Loucy (cell line): ENCODE measurements around the gene ZFP36.

Experiments used
- H2AFZ ChIP-seq: fragments of 200-600 bp; sonication (generic); 2 replicates; pipeline ENCODE4 v1.6.0; 2016; ENCODE audit warnings: antibody characterized with exemption, mild to moderate bottlenecking, low read length, moderate library complexity
- H3F3A ChIP-seq: fragments of 200-600 bp; 2 replicates; pipeline ENCODE4 v1.6.0; 2016; ENCODE audit warnings: antibody characterized with exemption, low read depth, mild to moderate bottlenecking
- H3K27me3 ChIP-seq: fragments of 200-600 bp; sonication (generic); 2 replicates; pipeline ENCODE4 v1.6.1; 2014; ENCODE audit warnings: low read length, mild to moderate bottlenecking; ENCODE audit not compliant: insufficient read depth, poor library complexity, severe bottlenecking
- H3K36me3 ChIP-seq: fragments of 200-600 bp; sonication (generic); 2 replicates; pipeline ENCODE4 v1.6.1; 2016; ENCODE audit warnings: low read length; ENCODE audit not compliant: insufficient read depth
- H3K4me1 ChIP-seq: fragments of 200-600 bp; sonication (generic); 2 replicates; pipeline ENCODE4 v1.5.1; 2014; ENCODE audit warnings: low read length, mild to moderate bottlenecking; ENCODE audit not compliant: insufficient read depth, poor library complexity, severe bottlenecking
- H3K4me2 ChIP-seq: fragments of 200-600 bp; sonication (generic); 2 replicates; pipeline ENCODE4 v1.6.0; 2014; ENCODE audit warnings: antibody characterized with exemption, low read length, low read depth, mild to moderate bottlenecking; ENCODE audit not compliant: poor library complexity, severe bottlenecking
- H3K4me3 ChIP-seq: fragments of 200-600 bp; sonication (generic); 2 replicates; pipeline ENCODE4 v1.5.1; 2014; ENCODE audit warnings: low read length, mild to moderate bottlenecking, mixed read lengths; ENCODE audit not compliant: poor library complexity, severe bottlenecking
- H3K79me2 ChIP-seq: fragments of 200-600 bp; sonication (generic); 2 replicates; pipeline ENCODE4 v1.6.1; 2014; ENCODE audit warnings: low read length; ENCODE audit not compliant: insufficient read depth
- H3K9ac ChIP-seq: fragments of 200-600 bp; sonication (generic); 2 replicates; pipeline ENCODE4 v1.6.0; 2014; ENCODE audit warnings: mild to moderate bottlenecking, low read depth, low read length, moderate library complexity; ENCODE audit not compliant: poor library complexity, severe bottlenecking
- H3K9me2 ChIP-seq: fragments of 200-600 bp; sonication (generic); replicated peaks from 2 replicates; pipeline ENCODE4 v1.6.1; 2016; ENCODE audit warnings: low read depth, low read length, mixed read lengths
- H3K9me3 ChIP-seq: fragments of 200-600 bp; sonication (generic); 2 replicates; pipeline ENCODE4 v1.6.1; 2014; ENCODE audit warnings: mild to moderate bottlenecking, antibody characterized with exemption, low read length, low read depth; ENCODE audit not compliant: insufficient read depth
- H4K20me1 ChIP-seq: fragments of 200-600 bp; sonication (generic); 2 replicates; pipeline ENCODE4 v1.6.0; 2014; ENCODE audit warnings: antibody characterized with exemption, low read length, mild to moderate bottlenecking; ENCODE audit not compliant: insufficient read depth, poor library complexity, severe bottlenecking
- CTCF ChIP-seq: fragments of 200-600 bp; sonication (generic); conservative IDR thresholded peaks from 2 replicates; pipeline ENCODE4 v1.5.1; 2014; ENCODE audit warnings: mild to moderate bottlenecking, antibody characterized with exemption, low read length
- EZH2phosphoT487 ChIP-seq: fragments of 200-600 bp; IDR thresholded peaks from 2 replicates; pipeline ENCODE4 v1.6.1; 2018; ENCODE audit warnings: antibody characterized with exemption, mild to moderate bottlenecking, moderate library complexity, borderline replicate concordance

Gene ZFP36

DNA sequence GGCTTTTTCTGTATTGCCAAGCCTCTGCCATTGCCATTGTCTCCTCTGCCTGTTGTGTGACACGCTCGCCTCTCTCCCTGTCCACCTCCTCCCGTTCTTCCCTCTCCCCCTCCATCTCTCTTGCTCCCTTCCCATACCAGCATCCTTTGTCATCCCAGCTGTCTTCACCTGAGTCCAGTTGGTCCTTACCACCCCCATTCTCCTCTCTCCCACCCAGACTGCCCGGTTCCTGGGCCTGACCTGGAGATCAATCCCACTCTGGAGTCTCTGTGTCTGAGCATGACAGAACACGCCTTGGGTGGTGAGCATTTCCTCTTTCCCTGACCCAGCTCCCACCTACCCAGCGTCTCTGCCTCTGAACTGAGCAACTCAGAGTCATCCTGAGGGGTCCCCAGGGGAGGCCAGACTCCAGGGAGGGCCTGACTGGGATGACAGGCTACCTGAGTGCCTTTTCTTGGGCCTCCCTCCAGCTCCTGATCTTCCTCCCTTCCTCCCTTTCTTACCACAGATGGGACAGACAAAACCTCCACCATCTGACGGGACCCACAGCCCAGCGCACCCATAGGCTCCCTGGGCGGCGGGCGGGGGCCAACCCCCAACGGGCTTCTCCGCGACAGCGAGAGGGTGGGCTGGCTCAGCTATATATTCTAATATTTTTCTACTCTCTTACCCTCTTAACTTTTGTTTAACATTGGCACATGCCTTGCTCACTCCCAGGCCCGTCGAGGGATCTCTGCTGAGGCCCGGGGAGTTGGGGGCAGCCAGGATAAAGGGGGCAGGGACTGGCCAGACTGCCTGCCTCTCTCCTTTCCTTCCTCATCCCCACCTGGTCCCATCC, 23.4 kb upstream of the ZFP36 start:
- H3K27me3 ChIP-seq, result no peaks in the 10 kb centered on the region
- no peak overlapping the region for H3K4me2 ChIP-seq
- H3K4me3 ChIP-seq, result no peak overlapping the region
- H3K9ac ChIP-seq, result no peak overlapping the region
- no peak for TF ChIP-seq CTCF
- no peak for TF ChIP-seq EZH2phosphoT487
- H3K9me3 ChIP-seq, result no peaks in the 10 kb centered on the region
- H3K4me1 ChIP-seq, result no peaks in the 10 kb centered on the region
- no peaks in the 10 kb centered on the region for H3F3A ChIP-seq
- H3K36me3 ChIP-seq, result peaks cover 73% of the 10 kb centered on the region; the same call in 1 of the 2 replicates
- H3K79me2 ChIP-seq, result no peaks in the 10 kb centered on the region; the same call in 1 of the 2 replicates
- no peaks in the 10 kb centered on the region for H4K20me1 ChIP-seq
- H3K9me2 ChIP-seq, result no peaks in the 10 kb centered on the region
- no peak overlapping the region for H2AFZ ChIP-seq

DNA sequence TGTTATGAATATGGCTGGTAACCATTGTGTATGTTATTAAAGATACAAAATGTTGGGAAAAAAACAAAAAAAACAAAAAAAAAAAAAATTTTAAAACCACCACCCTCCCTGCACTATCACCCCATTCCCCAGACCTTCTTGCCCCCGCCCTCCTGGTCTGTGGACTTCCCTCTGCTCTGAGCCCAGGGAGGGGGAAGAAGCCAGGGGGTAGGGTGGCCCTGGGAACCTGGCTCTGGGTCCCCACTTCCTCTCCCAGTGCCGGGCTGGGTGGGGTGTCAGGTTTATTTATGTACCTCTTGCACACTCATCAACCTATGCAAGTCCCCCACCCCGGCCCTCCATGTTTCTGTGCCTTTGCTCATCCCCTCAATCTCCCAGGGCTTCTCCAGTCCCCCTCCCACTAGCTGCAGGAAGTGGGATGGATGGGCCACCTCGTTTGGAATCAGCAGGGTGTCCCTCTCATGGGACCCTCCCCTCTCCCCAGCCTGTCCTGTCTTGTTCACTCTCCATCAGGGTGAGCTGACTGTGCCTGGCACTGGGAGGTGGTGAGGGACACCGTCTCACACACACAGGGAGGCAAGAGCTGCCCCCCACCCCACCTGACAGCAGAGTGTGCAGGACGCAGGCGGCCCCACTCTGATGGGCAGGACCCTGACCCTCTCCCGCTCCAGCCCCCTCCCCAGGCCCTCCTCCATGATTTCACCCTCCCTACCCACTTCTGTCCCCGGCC, 21.6 kb upstream of the ZFP36 start:
- no peaks in the 10 kb centered on the region for H3K27me3 ChIP-seq
- H3K36me3 ChIP-seq, result peaks cover 62% of the 10 kb centered on the region; the same call in 1 of the 2 replicates
- H3K9me3 ChIP-seq, result no peaks in the 10 kb centered on the region
- TF ChIP-seq CTCF (no peak), EZH2phosphoT487 (no peak)
- no peaks in the 10 kb centered on the region for H3K9me2 ChIP-seq
- H3F3A ChIP-seq, result no peaks in the 10 kb centered on the region
- H3K9ac ChIP-seq, result no peak overlapping the region
- peaks cover 11% of the 10 kb centered on the region for H3K4me1 ChIP-seq
- peaks cover 9% of the 10 kb centered on the region for H4K20me1 ChIP-seq
- H3K79me2 ChIP-seq, result peaks cover 12% of the 10 kb centered on the region
- no peak overlapping the region for H2AFZ ChIP-seq
- H3K4me3 ChIP-seq, result no peak overlapping the region
- no peak overlapping the region for H3K4me2 ChIP-seq

DNA sequence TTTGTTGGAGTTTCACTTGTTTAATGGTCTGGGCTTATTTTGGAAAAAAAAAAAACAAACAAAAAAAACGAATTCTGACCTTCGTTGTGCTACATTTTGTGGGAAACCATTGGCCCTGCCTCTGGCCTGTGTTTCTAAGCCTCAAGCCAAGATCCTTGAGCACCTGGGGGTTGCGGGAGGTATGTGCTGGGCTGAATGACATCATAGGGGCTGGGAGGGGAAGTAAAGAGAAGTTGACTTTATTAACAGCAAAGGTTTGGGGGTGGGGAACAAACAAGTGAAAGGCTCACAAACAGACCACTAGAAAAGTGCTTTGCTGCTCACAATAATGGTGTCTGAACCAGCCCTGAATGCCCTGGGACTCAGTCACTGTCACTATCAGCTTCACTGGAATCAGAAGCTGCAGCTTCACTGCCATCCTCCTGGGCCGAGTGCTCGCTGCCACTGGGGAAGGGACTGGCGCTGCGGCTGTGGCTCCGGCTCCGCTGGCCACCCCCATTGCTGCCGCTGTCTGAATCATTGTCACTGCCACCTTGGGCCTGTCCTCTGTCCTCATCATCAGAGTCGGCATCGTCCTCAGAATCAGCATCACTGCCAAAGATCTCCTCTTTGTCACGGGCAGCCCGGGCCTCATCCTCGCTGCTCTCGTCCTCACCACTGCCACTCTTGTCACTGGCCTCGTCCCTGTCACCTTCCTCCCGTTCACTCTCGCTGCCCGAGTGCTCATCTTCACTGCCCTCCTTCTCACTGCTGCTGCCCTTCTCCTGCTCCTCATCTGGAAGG, 20.8 kb upstream of the ZFP36 start:
- no peak overlapping the region for H3K4me2 ChIP-seq
- H3K4me1 ChIP-seq, result peaks cover 16% of the 10 kb centered on the region
- peaks cover 10% of the 10 kb centered on the region for H4K20me1 ChIP-seq
- no peak overlapping the region for H3K9ac ChIP-seq
- H3F3A ChIP-seq, result no peaks in the 10 kb centered on the region
- H3K9me2 ChIP-seq, result no peaks in the 10 kb centered on the region
- H3K36me3 ChIP-seq, result peaks cover 54% of the 10 kb centered on the region; the same call in 1 of the 2 replicates
- no peak overlapping the region for H3K4me3 ChIP-seq
- no peak for TF ChIP-seq CTCF
- TF ChIP-seq EZH2phosphoT487, result no peak
- H2AFZ ChIP-seq, result no peak overlapping the region
- H3K27me3 ChIP-seq, result no peaks in the 10 kb centered on the region
- peaks cover 18% of the 10 kb centered on the region for H3K79me2 ChIP-seq
- no peaks in the 10 kb centered on the region for H3K9me3 ChIP-seq
